ENCODE data around the gene DLEC1.

GRCh38 chr3:38163841-38164642 lies 125.0 kb downstream of the DLEC1 start:
- TF ChIP-seq CTCF (IDR thresholded peaks at IDR 0.05) (no peak), POLR2A (IDR thresholded peaks at IDR 0.05) (no peak), POLR2AphosphoS5 (IDR thresholded peaks at IDR 0.05) (no peak), EP300 (IDR thresholded peaks at IDR 0.05; ENCODE audit: low read depth) (no peak)
